ENCODE results near the gene PDE4D. TPM values are rescaled to one million over a fixed set of nuclear protein-coding genes. Genes with fewer than 3 reads are reported as not detected.

Gene PDE4D
- total RNA-seq, 1 experiment from 2014 or later = 2.1 TPM

DNA sequence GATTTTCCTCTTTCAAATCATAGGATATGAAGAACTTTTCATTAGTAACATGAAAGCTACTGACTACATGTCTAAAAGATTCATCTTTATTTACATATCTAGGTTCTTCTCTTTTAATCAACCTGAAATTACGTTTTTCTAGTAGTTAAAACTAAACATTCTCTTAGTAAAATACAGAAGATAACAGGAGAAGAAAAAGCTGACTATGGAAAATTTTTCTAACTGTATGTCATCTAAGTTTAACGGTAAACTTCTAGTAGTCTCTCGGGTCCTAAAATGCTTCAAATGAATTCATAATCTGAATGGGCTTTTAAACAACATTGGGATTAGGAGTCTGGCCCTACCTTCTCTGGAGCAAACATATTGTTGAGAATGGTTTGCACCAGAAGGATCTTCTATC lies 151.9 kb downstream of the PDE4D start:
- no peak for DNase-seq
- no peak overlapping the region for H2AK5ac ChIP-seq (ENCODE audit: insufficient read length, low read length)
- no peak overlapping the region for H2BK20ac ChIP-seq (ENCODE audit: low read depth, low read length, poor library complexity, severe bottlenecking)
- H3K23ac ChIP-seq (ENCODE audit: insufficient read length, low read depth, low read length) = no peak overlapping the region
- H2BK120ac ChIP-seq (ENCODE audit: low read depth, low read length, poor library complexity, severe bottlenecking) = no peak overlapping the region
- H3K79me2 ChIP-seq (ENCODE audit: insufficient read depth, low read length) = no peaks in the 10 kb centered on the region
- H3K27ac Mint-ChIP-seq = no peak overlapping the region
- H2BK5ac ChIP-seq (ENCODE audit: insufficient read length, low read length) = no peak overlapping the region
- H3K9ac ChIP-seq (ENCODE audit: extremely low read depth, insufficient read length, low read length) = no peak overlapping the region
- no peak overlapping the region for H4K8ac ChIP-seq (replicated peaks; ENCODE audit: insufficient read length, low read depth, low read length)
- no peak overlapping the region for H3K27ac ChIP-seq (ENCODE audit: insufficient read length, low read depth, low read length)
- no peak for TF ChIP-seq CTCF (conservative IDR thresholded peaks at IDR 0.05)
- no peaks in the 10 kb centered on the region for H3K23me2 ChIP-seq (ENCODE audit: insufficient read length, low read depth, low read length, poor library complexity, severe bottlenecking)
- no CpG with 5 or more reads among the region's 3 CpGs for WGBS (ENCODE audit: extremely low coverage, insufficient read length, low lambda C conversion rate)
- no peak overlapping the region for H3T11ph ChIP-seq (ENCODE audit: low read length)
- H3K36me3 Mint-ChIP-seq (ENCODE audit: insufficient read depth in 1 of 3, low read depth in 3 of 3) = no peaks in the 10 kb centered on the region
- no peak overlapping the region for H4K91ac ChIP-seq (ENCODE audit: insufficient read length, low read depth, low read length)
- H3K4me3 Mint-ChIP-seq = no peak overlapping the region
- H3K9me3 Mint-ChIP-seq = no peaks in the 10 kb centered on the region
- H3K27me3 Mint-ChIP-seq (ENCODE audit: low read depth) = no peaks in the 10 kb centered on the region
- no peak overlapping the region for H3K4ac ChIP-seq (ENCODE audit: low read depth, low read length)
- no peak overlapping the region for H2BK12ac ChIP-seq (ENCODE audit: insufficient read length, low read depth, low read length)
- H3K18ac ChIP-seq (ENCODE audit: insufficient read length, low read depth, low read length) = no peak overlapping the region
- H3K4me1 Mint-ChIP-seq = no peaks in the 10 kb centered on the region
- H3K56ac ChIP-seq (ENCODE audit: insufficient read length, low read depth, low read length) = no peak overlapping the region
- H4K20me1 ChIP-seq (ENCODE audit: control insufficient read depth, insufficient read depth, insufficient read length) = no peaks in the 10 kb centered on the region
- H2BK15ac ChIP-seq (ENCODE audit: low read depth, low read length) = no peak overlapping the region
- no peaks in the 10 kb centered on the region for H3K9me3 ChIP-seq (ENCODE audit: control insufficient read depth, low read depth, low read length)
- H3K79me1 ChIP-seq (ENCODE audit: insufficient read depth, low read depth, low read length, poor library complexity, severe bottlenecking) = no peaks in the 10 kb centered on the region
- H2AFZ ChIP-seq (ENCODE audit: low read length) = no peak overlapping the region
- no peaks in the 10 kb centered on the region for H3K4me1 ChIP-seq (ENCODE audit: insufficient read depth, low read length)
- no peak overlapping the region for H4K5ac ChIP-seq (ENCODE audit: insufficient read length, low read depth, low read length)
- no peak overlapping the region for H3K14ac ChIP-seq (ENCODE audit: insufficient read depth, low read length)
- H3K27me3 ChIP-seq (ENCODE audit: insufficient read depth, low read length) = no peaks in the 10 kb centered on the region
- no peak overlapping the region for H3K4me2 ChIP-seq (ENCODE audit: insufficient read depth, insufficient read length, low read length)
